CD4-positive, alpha-beta T cell (primary cell): Measurements from ENCODE around the gene FAM78A. TPM values are rescaled to one million over a fixed set of nuclear protein-coding genes. Genes with fewer than 3 reads are reported as not detected.
A peak's percentile ranks its signal among the peaks of the same experiment; 100 is the strongest.

Source experiments
- ATAC-seq: fragments of 200-7000 bp; cut with Tn5 transposase; one replicate; pipeline ENCODE4 v1.10.0; 2022; ENCODE audit warnings: mild to moderate bottlenecking; ENCODE audit not compliant: poor library complexity
- CTCF ChIA-PET: fragments of 350-600 bp; sonication (Branson Sonifier 250); formaldehyde crosslinking; loops from one replicate; lab custom pipeline; 2021; ENCODE audit warnings: antibody characterized with exemption, inconsistent platforms; lab: Charles Lee
- POLR2A ChIA-PET: fragments of 350-600 bp; sonication (Branson Sonifier 250); formaldehyde crosslinking; loops from one replicate; lab custom pipeline; 2021; ENCODE audit warnings: antibody characterized with exemption, inconsistent platforms; lab: Charles Lee
- DNase-seq, 14 experiments: peaks; one replicate each; pipeline ENCODE4 v3.0.0-alpha.2; 2013 to 2020; ENCODE audit warnings: mixed read lengths in 2 of 14
- H3K27ac ChIP-seq, 2 donors: one replicate each; pipeline versions ENCODE4 v1.5.1 to v1.7.0; 2013; ENCODE audit warnings: low read length in 2 of 2, low read depth in 1 of 2, mild to moderate bottlenecking in 1 of 2
- H3K27me3 ChIP-seq, 2 experiments: 1 replicate in 1 of 2; 2 replicates in 1 of 2; pipeline versions ENCODE4 v1.6.1 to v1.7.0; 2013; ENCODE audit warnings: low read length in 2 of 2, control low read depth in 1 of 2, mild to moderate bottlenecking in 1 of 2, moderate library complexity in 1 of 2; ENCODE audit not compliant: insufficient read depth in 2 of 2, control insufficient read depth in 1 of 2
- H3K36me3 ChIP-seq: one replicate; pipeline ENCODE4 v1.6.1; 2013; ENCODE audit warnings: low read length, control low read depth; ENCODE audit not compliant: insufficient read depth
- H3K4me1 ChIP-seq: one replicate; pipeline ENCODE4 v1.6.1; 2013; ENCODE audit warnings: low read length, control low read depth; ENCODE audit not compliant: insufficient read depth
- H3K4me3 ChIP-seq: one replicate; pipeline ENCODE4 v1.5.1; 2013; ENCODE audit warnings: mild to moderate bottlenecking, low read length, moderate library complexity
- H3K9me3 ChIP-seq, 2 experiments: 1 replicate in 1 of 2; 2 replicates in 1 of 2; pipeline versions ENCODE4 v1.6.1 to v1.7.0; 2013; ENCODE audit warnings: low read length in 2 of 2, mild to moderate bottlenecking in 2 of 2, control low read depth in 1 of 2, moderate library complexity in 1 of 2; ENCODE audit not compliant: control insufficient read depth in 1 of 2, insufficient read depth in 1 of 2
- H3K27ac Mint-ChIP-seq: one replicate; pipeline ENCODE4 v1.8.0; 2020; ENCODE audit warnings: mixed read lengths
- H3K27me3 Mint-ChIP-seq: one replicate; pipeline ENCODE4 v1.8.0; 2021; ENCODE audit warnings: mixed read lengths
- H3K36me3 Mint-ChIP-seq: one replicate; pipeline ENCODE4 v1.8.0; 2021; ENCODE audit warnings: low read depth, mixed read lengths
- H3K4me1 Mint-ChIP-seq: one replicate; pipeline ENCODE4 v1.8.0; 2021; ENCODE audit warnings: low read depth, mixed read lengths
- H3K4me3 Mint-ChIP-seq: one replicate; pipeline ENCODE4 v1.8.0; 2020; ENCODE audit warnings: mild to moderate bottlenecking, mixed read lengths
- H3K9me3 Mint-ChIP-seq: one replicate; pipeline ENCODE4 v1.8.0; 2020; ENCODE audit warnings: mixed read lengths
- CTCF ChIP-seq: fragments of 200-600 bp; IDR thresholded peaks from one replicate; pipeline ENCODE4 v1.8.0; 2022; ENCODE audit warnings: antibody characterized with exemption, mild to moderate bottlenecking
- intact Hi-C, 2 experiments: fragments of 100-400 bp; cut with DNase I in 1 of 2; cut with micrococcal nuclease in 1 of 2; formaldehyde crosslinking; loops; one replicate each; pipeline versions ENCODE4 v1.15.1 to v1.9.0; 2023 to 2025; cut with DNase I, micrococcal nuclease
- total RNA-seq, 174 experiments: library from RNA in 2 of 174; stranded (reverse) in 2 of 174; gene quantifications; one replicate each; pipeline ENCODE4 v1.2.3 and lab custom pipeline; 2021 to 2026

Gene FAM78A
- total RNA-seq, 2 experiments from 2014 or later: 62.4 to 62.7 TPM

- H3K9me3 Mint-ChIP-seq: no peaks in the 10 kb centered on the region
- TF ChIP-seq CTCF: no peak
- DNase-seq (peak; percentile 36 to 88 (median 60)), ATAC-seq (peak; percentile 98)
- intact Hi-C loops: loop anchor here in 1 of 2 experiments (1.0 to 5.0 kb wide), 3 partner anchors 34 to 133 kb away; partner anchors contain the start of gene FAM78A
- no peaks in the 10 kb centered on the region for H3K27me3 Mint-ChIP-seq
- ChIA-PET POLR2A (interaction anchor here (0.7 to 1.7 kb wide), 6 partner anchors 10 to 73 kb away, joined by 3 to 9 read pairs (median 4); no protein-coding TSS in a partner anchor), CTCF (interaction anchor here (1.3 kb wide), 1 partner anchor 26 kb away, joined by 4 read pairs; no protein-coding TSS in a partner anchor)
- no peaks in the 10 kb centered on the region for H3K36me3 ChIP-seq
- H3K27ac Mint-ChIP-seq: peak overlapping the region; percentile 73
- H3K27me3 ChIP-seq: no peaks in the 10 kb centered on the region
- H3K9me3 ChIP-seq: no peaks in the 10 kb centered on the region
- peaks cover 15% of the 10 kb centered on the region for H3K4me1 ChIP-seq
- peak overlapping the region; percentile 54 for H3K4me3 Mint-ChIP-seq
- H3K4me1 Mint-ChIP-seq: peaks cover 16% of the 10 kb centered on the region
- no peak overlapping the region for H3K27ac ChIP-seq
- H3K4me3 ChIP-seq: peak overlapping the region; percentile 40
- no peaks in the 10 kb centered on the region for H3K36me3 Mint-ChIP-seq
Measured at GRCh38 chr9:131310833-131311554, 34.7 kb upstream of the FAM78A start.

- H3K27ac Mint-ChIP-seq: no peak overlapping the region
- Histone ChIP-seq H3K4me1 (peaks cover 15% of the 10 kb centered on the region), H3K27ac (no peak overlapping the region), H3K36me3 (no peaks in the 10 kb centered on the region), H3K27me3 (no peaks in the 10 kb centered on the region), H3K4me3 (no peak overlapping the region), H3K9me3 (no peaks in the 10 kb centered on the region)
- no peaks in the 10 kb centered on the region for H3K36me3 Mint-ChIP-seq
- peaks cover 16% of the 10 kb centered on the region for H3K4me1 Mint-ChIP-seq
- H3K4me3 Mint-ChIP-seq: no peak overlapping the region
- CTCF ChIA-PET: no interaction called here
- no peak for ATAC-seq
- H3K9me3 Mint-ChIP-seq: no peaks in the 10 kb centered on the region
- POLR2A ChIA-PET: interaction anchor here (0.7 to 1.7 kb wide), 2 partner anchors 38 to 54 kb away, joined by 3 to 9 read pairs; no protein-coding TSS in a partner anchor
- TF ChIP-seq CTCF: no peak
- intact Hi-C loops: loop anchor here in 1 of 2 experiments (2.0 to 5.0 kb wide), 2 partner anchors 32 to 57 kb away; partner anchors contain the start of gene FAM78A
- DNase-seq: no peak
- H3K27me3 Mint-ChIP-seq: no peaks in the 10 kb centered on the region
Measured at GRCh38 chr9:131309530-131310276, 33.4 kb upstream of the FAM78A start.

GRCh38 chr9:131308906-131309529 is 32.7 kb upstream of the FAM78A start:
- POLR2A ChIA-PET: no interaction called here
- H3K27ac Mint-ChIP-seq: no peak overlapping the region
- TF ChIP-seq CTCF: no peak
- ATAC-seq: no peak
- intact Hi-C loops: no loop called here
- DNase-seq: no peak
- H3K36me3 Mint-ChIP-seq: no peaks in the 10 kb centered on the region
- H3K27me3 Mint-ChIP-seq: no peaks in the 10 kb centered on the region
- no peak overlapping the region for H3K4me3 Mint-ChIP-seq
- Histone ChIP-seq H3K4me3 (no peak overlapping the region), H3K27ac (no peak overlapping the region), H3K9me3 (no peaks in the 10 kb centered on the region), H3K27me3 (no peaks in the 10 kb centered on the region), H3K4me1 (peaks cover 15% of the 10 kb centered on the region), H3K36me3 (no peaks in the 10 kb centered on the region)
- H3K4me1 Mint-ChIP-seq: peaks cover 16% of the 10 kb centered on the region
- CTCF ChIA-PET: no interaction called here
- no peaks in the 10 kb centered on the region for H3K9me3 Mint-ChIP-seq
